ENCODE results near the gene DTD2. TPM values are rescaled to one million over a fixed set of nuclear protein-coding genes. Genes with fewer than 3 reads are reported as not detected.
A peak's percentile ranks its signal among the peaks of the same experiment; 100 is the strongest.

The DTD2 gene
- total and polyA plus RNA-seq, 2 donors (not counting 1 experiment from before 2014, with no cell fraction given): 25.4 to 40.8 TPM

GRCh38 chr14:31411218-31411727, 46.0 kb downstream of the DTD2 start:
- TF ChIP-seq EZH2 (IDR thresholded peaks at IDR 0.05; ENCODE audit: low read length, missing control alignments) (no peak), CTCF (conservative IDR thresholded peaks at IDR 0.05 in 1 of 2, IDR thresholded peaks at IDR 0.05 in 1 of 2; ENCODE audit: low read depth in 1 of 2, low read length in 2 of 2) (no peak)
- DNase-seq (ENCODE audit: low read depth in 2 of 2): peak; percentile 45 to 50
- Histone ChIP-seq H3K79me2 (ENCODE audit: control insufficient read depth, insufficient read depth, low read length) (peaks cover 23% of the 10 kb centered on the region), H3K36me3 (ENCODE audit: control insufficient read depth, insufficient read depth, low read length) (no peaks in the 10 kb centered on the region), H2AFZ (ENCODE audit: low read length) (no peak overlapping the region), H3K4me2 (ENCODE audit: extremely low read depth, insufficient read depth, low read length) (peak overlapping the region; percentile 15), H3K4me3 (replicated peaks in 1 of 4; ENCODE audit: control extremely low read depth in 1 of 4, insufficient read depth in 1 of 4, low read depth in 3 of 4, low read length in 4 of 4) (no peak overlapping the region), H3K27ac (ENCODE audit: insufficient read depth, low read length) (no peak overlapping the region), H3K27me3 (ENCODE audit: control insufficient read depth, insufficient read depth, low read length) (no peaks in the 10 kb centered on the region), H3K4me1 (ENCODE audit: control insufficient read depth, extremely low read depth, insufficient read depth, low read length) (peaks cover 2% of the 10 kb centered on the region), H3K9me3 (ENCODE audit: control insufficient read depth, insufficient read depth, low read depth, low read length) (no peaks in the 10 kb centered on the region), H3K9ac (ENCODE audit: insufficient read depth, low read length) (no peak overlapping the region), H4K20me1 (ENCODE audit: control insufficient read depth, extremely low read depth, insufficient read depth, low read length) (no peaks in the 10 kb centered on the region)

- peaks cover 18% of the 10 kb centered on the region for H3K79me2 ChIP-seq (ENCODE audit: control insufficient read depth, insufficient read depth, low read length)
- no peak for TF ChIP-seq EZH2 (IDR thresholded peaks at IDR 0.05; ENCODE audit: low read length, missing control alignments)
- H3K9ac ChIP-seq (ENCODE audit: insufficient read depth, low read length): no peak overlapping the region
- H3K9me3 ChIP-seq (ENCODE audit: control insufficient read depth, insufficient read depth, low read depth, low read length): no peaks in the 10 kb centered on the region
- no peak overlapping the region for H3K4me2 ChIP-seq (ENCODE audit: extremely low read depth, insufficient read depth, low read length)
- no peak overlapping the region for H3K27ac ChIP-seq (ENCODE audit: insufficient read depth, low read length)
- no peaks in the 10 kb centered on the region for H3K27me3 ChIP-seq (ENCODE audit: control insufficient read depth, insufficient read depth, low read length)
- H3K36me3 ChIP-seq (ENCODE audit: control insufficient read depth, insufficient read depth, low read length): no peaks in the 10 kb centered on the region
- H4K20me1 ChIP-seq (ENCODE audit: control insufficient read depth, extremely low read depth, insufficient read depth, low read length): no peaks in the 10 kb centered on the region
- peaks cover 2% of the 10 kb centered on the region for H3K4me1 ChIP-seq (ENCODE audit: control insufficient read depth, extremely low read depth, insufficient read depth, low read length)
- no peak overlapping the region for H3K4me3 ChIP-seq (replicated peaks in 1 of 4; ENCODE audit: control extremely low read depth in 1 of 4, insufficient read depth in 1 of 4, low read depth in 3 of 4, low read length in 4 of 4)
- H2AFZ ChIP-seq (ENCODE audit: low read length): no peak overlapping the region
- DNase-seq (ENCODE audit: low read depth in 2 of 2): no peak
Measured at GRCh38 chr14:31410048-31410650, 47.2 kb downstream of the DTD2 start.

- Histone ChIP-seq H3K36me3 (ENCODE audit: control insufficient read depth, insufficient read depth, low read length) (no peaks in the 10 kb centered on the region), H3K79me2 (ENCODE audit: control insufficient read depth, insufficient read depth, low read length) (peaks cover 14% of the 10 kb centered on the region), H3K9me3 (ENCODE audit: control insufficient read depth, insufficient read depth, low read depth, low read length) (no peaks in the 10 kb centered on the region), H2AFZ (ENCODE audit: low read length) (no peak overlapping the region), H3K4me1 (ENCODE audit: control insufficient read depth, extremely low read depth, insufficient read depth, low read length) (no peaks in the 10 kb centered on the region), H3K4me2 (ENCODE audit: extremely low read depth, insufficient read depth, low read length) (no peak overlapping the region), H3K27ac (ENCODE audit: insufficient read depth, low read length) (no peak overlapping the region), H3K4me3 (replicated peaks in 1 of 4; ENCODE audit: control extremely low read depth in 1 of 4, insufficient read depth in 1 of 4, low read depth in 3 of 4, low read length in 4 of 4) (no peak overlapping the region), H3K9ac (ENCODE audit: insufficient read depth, low read length) (no peak overlapping the region), H4K20me1 (ENCODE audit: control insufficient read depth, extremely low read depth, insufficient read depth, low read length) (no peaks in the 10 kb centered on the region), H3K27me3 (ENCODE audit: control insufficient read depth, insufficient read depth, low read length) (no peaks in the 10 kb centered on the region)
- TF ChIP-seq CTCF (conservative IDR thresholded peaks at IDR 0.05 in 1 of 2, IDR thresholded peaks at IDR 0.05 in 1 of 2; ENCODE audit: low read depth in 1 of 2, low read length in 2 of 2): no peak
- TF ChIP-seq EZH2 (IDR thresholded peaks at IDR 0.05; ENCODE audit: low read length, missing control alignments): no peak
- no peak for DNase-seq (ENCODE audit: low read depth in 2 of 2)
Measured at GRCh38 chr14:31408421-31408820, 48.9 kb downstream of the DTD2 start.

Data from fibroblast of lung (primary cell).